Stomach (tissue), 9 donors: ENCODE data around the gene HTT. TPM values are rescaled to one million over a fixed set of nuclear protein-coding genes. Genes with fewer than 3 reads are reported as not detected.

Experiments
- DNase-seq, 2 donors: peaks; one replicate each; pipeline versions ENCODE4 v3.0.0 to v3.0.0-alpha.2; 2013 to 2019
- H3K27ac ChIP-seq, 5 donors: fragments of 200-600 bp in 4 of 5; sonication (generic) in 4 of 5; one replicate each; pipeline ENCODE4 v1.5.1; 2013 to 2019; ENCODE audit warnings: mild to moderate bottlenecking in 1 of 5, moderate library complexity in 1 of 5
- H3K27me3 ChIP-seq, 3 donors: fragments of 200-600 bp; sonication (generic); one replicate each; pipeline ENCODE4 v1.5.1; 2017 to 2019; ENCODE audit warnings: mixed run types in 1 of 3
- H3K36me3 ChIP-seq, 4 donors: fragments of 200-600 bp; sonication (generic); 1 replicate in 3 of 4; 2 replicates in 1 of 4; pipeline ENCODE4 v1.5.1; 2016 to 2019
- H3K4me1 ChIP-seq, 4 donors: fragments of 200-600 bp; sonication (generic); one replicate each; pipeline ENCODE4 v1.5.1; 2016 to 2019
- H3K4me3 ChIP-seq, 4 donors: fragments of 200-600 bp; sonication (generic) in 3 of 4; one replicate each; pipeline ENCODE4 v1.5.1; 2016 to 2019; ENCODE audit warnings: mild to moderate bottlenecking in 1 of 4
- H3K9me3 ChIP-seq, 4 donors: fragments of 200-600 bp; sonication (generic); one replicate each; pipeline ENCODE4 v1.5.1; 2016 to 2019
- EP300 ChIP-seq: sonication (generic); formaldehyde crosslinking; IDR thresholded peaks from one replicate; pipeline ENCODE4 v1.6.1; 2017; ENCODE audit warnings: antibody characterized with exemption
- POLR2A ChIP-seq, 4 donors: fragments of 450-650 bp; IDR thresholded peaks; one replicate each; pipeline ENCODE4 v1.6.1; 2016; ENCODE audit warnings: antibody characterized with exemption in 4 of 4, control low read depth in 2 of 4, mild to moderate bottlenecking in 1 of 4, moderate library complexity in 1 of 4
- POLR2AphosphoS5 ChIP-seq, 3 donors: sonication (generic); formaldehyde crosslinking; IDR thresholded peaks; one replicate each; pipeline ENCODE4 v1.6.1; 2016; ENCODE audit warnings: antibody characterized with exemption in 3 of 3
- WGBS, 5 donors: extraction: QIAGEN DNeasy Blood & Tissue Kit in 3 of 5; methylation state at CpG; one replicate each; pipeline versions ENCODE4 v1.1.5 to v1.1.7; 2013 to 2018; 5-methylcytosine and 5-hydroxymethylcytosine counted together
- intact Hi-C: fragments of 100-400 bp; cut with DNase I; formaldehyde crosslinking; loops from one replicate; pipeline ENCODE4 v1.15.1; 2023; ENCODE audit warnings: low total_unique reads
- polyA plus RNA-seq, 3 donors: library from polyadenylated mRNA; stranded (reverse); fragments of 200-250 nt; gene quantifications; one replicate each; pipeline ENCODE4 v1.2.3, GENCODE V29; 2013
- total RNA-seq, 5 donors: library from RNA; depleted of rRNA; stranded (reverse); fragments of >200 nt; gene quantifications; one replicate each; pipeline versions ENCODE4 v1.1.0 to v1.2.3, GENCODE V29; 2014 to 2016
- TF ChIP-seq, protein P1 (sequence below), 7 experiments: fragments of 450-650 bp in 4 of 7; fragments of 200-600 bp in 3 of 7; sonication (generic) in 3 of 7; IDR thresholded peaks; one replicate each; pipeline ENCODE4 v1.5.1; 2016 to 2019; ENCODE audit warnings: antibody characterized with exemption in 7 of 7, control low read depth in 2 of 7, mild to moderate bottlenecking in 1 of 7
- donor health status: healthy with polysubstance abuse.
- donor health status: Bipolar disorder and iron deficiency.
- donor health status: healthy.

Gene HTT
- total and polyA plus RNA-seq, 8 donors = 3.4 to 95.7 (median 41.6) TPM

DNA sequence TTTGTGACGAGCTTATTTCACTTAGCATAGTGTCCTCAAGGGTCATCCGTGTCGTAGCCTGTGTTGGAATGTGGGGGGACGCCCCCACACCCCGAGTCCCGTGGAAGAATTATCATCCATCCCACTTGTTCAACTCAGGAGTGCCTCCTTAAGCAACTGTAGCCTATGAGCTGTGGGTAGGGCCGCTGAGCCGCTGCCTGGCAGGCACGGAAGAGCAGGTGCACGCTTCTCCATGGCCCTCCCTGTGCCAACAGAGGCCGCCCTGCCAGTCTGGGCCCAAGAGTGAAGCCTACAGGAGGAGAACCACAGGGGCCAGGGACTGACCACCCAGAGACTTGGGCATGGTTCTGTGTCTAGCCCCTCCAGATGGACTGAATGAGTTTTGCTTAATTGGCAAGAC, 216.0 kb downstream of the HTT start:
- WGBS, 5 donors = 79 to 94% (median 88%) methylated on average over 11 of the region's 11 CpGs
- Histone ChIP-seq H3K4me1 (peaks cover 11 to 32% (median 31%) of the 10 kb centered on the region in 4 donors), H3K9me3 (no peaks in the 10 kb centered on the region), H3K27me3 (peaks cover 0 to 22% (median 15%) of the 10 kb centered on the region in 3 donors), H3K36me3 (no peaks in the 10 kb centered on the region), H3K27ac (no peak overlapping the region), H3K4me3 (no peak overlapping the region)
- intact Hi-C loops = no loop called here
- TF ChIP-seq POLR2A (IDR thresholded peaks at IDR 0.05) = no peak
- TF ChIP-seq, protein P1, sequence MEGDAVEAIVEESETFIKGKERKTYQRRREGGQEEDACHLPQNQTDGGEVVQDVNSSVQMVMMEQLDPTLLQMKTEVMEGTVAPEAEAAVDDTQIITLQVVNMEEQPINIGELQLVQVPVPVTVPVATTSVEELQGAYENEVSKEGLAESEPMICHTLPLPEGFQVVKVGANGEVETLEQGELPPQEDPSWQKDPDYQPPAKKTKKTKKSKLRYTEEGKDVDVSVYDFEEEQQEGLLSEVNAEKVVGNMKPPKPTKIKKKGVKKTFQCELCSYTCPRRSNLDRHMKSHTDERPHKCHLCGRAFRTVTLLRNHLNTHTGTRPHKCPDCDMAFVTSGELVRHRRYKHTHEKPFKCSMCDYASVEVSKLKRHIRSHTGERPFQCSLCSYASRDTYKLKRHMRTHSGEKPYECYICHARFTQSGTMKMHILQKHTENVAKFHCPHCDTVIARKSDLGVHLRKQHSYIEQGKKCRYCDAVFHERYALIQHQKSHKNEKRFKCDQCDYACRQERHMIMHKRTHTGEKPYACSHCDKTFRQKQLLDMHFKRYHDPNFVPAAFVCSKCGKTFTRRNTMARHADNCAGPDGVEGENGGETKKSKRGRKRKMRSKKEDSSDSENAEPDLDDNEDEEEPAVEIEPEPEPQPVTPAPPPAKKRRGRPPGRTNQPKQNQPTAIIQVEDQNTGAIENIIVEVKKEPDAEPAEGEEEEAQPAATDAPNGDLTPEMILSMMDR (IDR thresholded peaks at IDR 0.05) = no peak
- no peak for TF ChIP-seq POLR2AphosphoS5 (IDR thresholded peaks at IDR 0.05)
- no peak for TF ChIP-seq EP300
- peak in 1 of 2 donors; percentile 17 for DNase-seq

DNA sequence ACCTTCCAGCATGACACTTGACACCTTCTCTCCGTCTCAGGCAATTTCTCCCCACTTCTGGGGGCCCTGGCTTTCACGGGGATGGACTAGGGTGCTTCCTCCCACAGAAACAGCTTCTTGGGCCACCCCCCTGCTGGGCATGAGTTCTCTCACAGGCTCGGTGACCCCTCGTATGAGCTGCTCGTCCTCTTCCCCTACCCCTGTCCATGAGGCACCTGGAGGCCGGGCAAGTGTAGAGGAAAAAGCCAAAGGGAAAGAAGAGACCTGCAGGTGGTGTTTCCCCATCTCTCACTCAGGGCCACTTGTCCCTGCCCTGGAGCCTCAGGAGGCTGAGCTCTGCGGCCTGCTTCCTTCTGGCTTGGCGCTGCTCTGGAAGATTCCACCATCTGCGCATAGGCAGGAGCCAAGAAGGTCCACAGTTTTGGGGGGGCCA, 216.4 kb downstream of the HTT start:
- no peaks in the 10 kb centered on the region for H3K36me3 ChIP-seq
- no peaks in the 10 kb centered on the region for H3K9me3 ChIP-seq
- H3K27me3 ChIP-seq = peaks cover 0 to 18% (median 14%) of the 10 kb centered on the region in 3 donors
- TF ChIP-seq POLR2AphosphoS5 (IDR thresholded peaks at IDR 0.05) (no peak), POLR2A (IDR thresholded peaks at IDR 0.05) (no peak), EP300 (no peak)
- TF ChIP-seq, protein P1 (IDR thresholded peaks at IDR 0.05) = no peak
- intact Hi-C loops = no loop called here
- DNase-seq = peak in 1 of 2 donors; percentile 17
- peaks cover 11 to 32% (median 31%) of the 10 kb centered on the region in 4 donors for H3K4me1 ChIP-seq
- H3K27ac ChIP-seq = peak overlapping the region in 1 of 5 donors; percentile 95
- WGBS, 5 donors = 84 to 93% (median 92%) methylated on average over 9 of the region's 9 CpGs
- H3K4me3 ChIP-seq = no peak overlapping the region

DNA sequence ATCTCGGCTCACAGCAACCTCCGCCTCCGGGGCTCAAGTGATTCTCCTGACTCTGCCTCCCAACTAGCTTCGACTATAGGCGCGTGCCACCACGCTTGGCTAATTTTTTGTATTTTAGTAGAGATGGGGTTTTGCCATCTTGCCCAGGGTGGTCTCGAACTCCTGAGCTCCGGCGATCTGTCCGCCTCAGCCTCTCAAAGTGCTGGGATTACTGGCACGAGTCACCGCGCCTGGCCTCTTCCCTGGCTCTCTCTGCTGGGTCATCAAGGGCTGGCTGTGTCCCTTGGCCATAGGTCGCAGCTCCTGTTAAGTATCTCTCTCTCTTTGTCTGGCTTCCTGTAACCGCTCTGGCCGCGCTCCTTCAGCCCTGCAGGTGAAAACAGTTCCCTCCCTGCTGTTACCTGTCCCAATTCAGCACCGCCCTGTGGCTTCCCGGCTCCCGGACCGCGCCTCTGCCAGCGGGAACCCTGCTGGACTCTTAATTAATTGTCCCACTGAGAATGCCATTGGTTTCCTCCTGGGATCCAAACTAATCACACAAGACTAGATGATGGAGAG, 217.0 kb downstream of the HTT start:
- H3K27ac ChIP-seq = peak overlapping the region; percentile 89 to 98 (median 95)
- intact Hi-C loops = no loop called here
- peak overlapping the region; percentile 81 to 93 (median 86) for H3K4me3 ChIP-seq
- peaks cover 0 to 12% (median 10%) of the 10 kb centered on the region in 3 donors for H3K27me3 ChIP-seq
- peak; percentile 53 to 58 for DNase-seq
- WGBS, 5 donors = 32 to 45% (median 33%) methylated on average over 24 of the region's 24 CpGs
- peaks cover 11 to 32% (median 31%) of the 10 kb centered on the region in 4 donors for H3K4me1 ChIP-seq
- TF ChIP-seq, protein P1 (IDR thresholded peaks at IDR 0.05) = no peak
- no peaks in the 10 kb centered on the region for H3K36me3 ChIP-seq
- no peaks in the 10 kb centered on the region for H3K9me3 ChIP-seq

DNA sequence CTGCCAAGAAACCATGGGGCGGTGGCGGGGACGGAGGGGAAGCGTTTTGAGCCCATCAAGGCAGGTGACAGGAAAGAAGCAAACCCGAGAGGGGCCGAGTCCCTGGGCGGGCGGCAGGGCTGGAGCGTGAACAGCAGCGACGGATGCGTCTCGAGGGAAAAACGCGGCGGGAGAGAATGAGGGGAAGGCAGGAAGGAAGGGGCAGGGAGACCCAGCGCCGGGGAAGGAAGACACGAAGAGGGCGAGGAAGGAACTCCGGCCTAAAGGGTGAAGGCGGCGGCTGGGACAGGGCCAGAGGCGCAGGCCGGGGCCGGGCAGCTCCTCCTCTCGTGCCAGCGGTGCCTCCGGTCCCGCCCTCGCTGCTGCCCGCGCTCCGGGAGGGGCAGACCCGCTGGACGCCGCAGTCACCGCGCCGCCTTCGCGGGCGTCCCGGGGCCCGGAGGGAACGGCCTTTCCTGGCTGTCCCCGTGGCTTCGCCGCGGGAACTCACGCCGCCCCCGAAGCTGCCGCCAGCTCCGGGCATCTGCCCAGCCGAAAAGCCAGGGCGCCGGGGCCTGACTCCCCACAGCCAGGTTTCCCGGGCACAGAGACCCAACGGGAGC, 217.6 kb downstream of the HTT start:
- no peak for TF ChIP-seq EP300
- TF ChIP-seq POLR2A (IDR thresholded peaks at IDR 0.05) = no peak
- TF ChIP-seq POLR2AphosphoS5 (IDR thresholded peaks at IDR 0.05) = no peak
- TF ChIP-seq, protein P1 (IDR thresholded peaks at IDR 0.05) = no peak
- H3K4me3 ChIP-seq = peak overlapping the region; percentile 81 to 93 (median 86)
- no peaks in the 10 kb centered on the region for H3K9me3 ChIP-seq
- H3K4me1 ChIP-seq = peaks cover 11 to 32% (median 31%) of the 10 kb centered on the region in 4 donors
- no peaks in the 10 kb centered on the region for H3K36me3 ChIP-seq
- WGBS, 5 donors = 0 to 1% (median 1%) methylated on average over 27 to 60 of the region's 60 CpGs
- intact Hi-C loops = no loop called here
- H3K27ac ChIP-seq = peak overlapping the region; percentile 89 to 98 (median 95)
- DNase-seq = peak; percentile 75 to 81
- H3K27me3 ChIP-seq = peaks cover 0 to 7% (median 6%) of the 10 kb centered on the region in 3 donors
